CD4-positive, alpha-beta T cell (primary cell): Measurements from ENCODE around the gene LYPD6B. TPM values are rescaled to one million over a fixed set of nuclear protein-coding genes. Genes with fewer than 3 reads are reported as not detected.

Source experiments
- ATAC-seq: fragments of 200-7000 bp; cut with Tn5 transposase; one replicate; pipeline ENCODE4 v1.10.0; 2022; ENCODE audit warnings: mild to moderate bottlenecking; ENCODE audit not compliant: poor library complexity
- CTCF ChIA-PET: fragments of 350-600 bp; sonication (Branson Sonifier 250); formaldehyde crosslinking; loops from one replicate; lab custom pipeline; 2021; ENCODE audit warnings: antibody characterized with exemption, inconsistent platforms; lab: Charles Lee
- POLR2A ChIA-PET: fragments of 350-600 bp; sonication (Branson Sonifier 250); formaldehyde crosslinking; loops from one replicate; lab custom pipeline; 2021; ENCODE audit warnings: antibody characterized with exemption, inconsistent platforms; lab: Charles Lee
- DNase-seq, 14 experiments: peaks; one replicate each; pipeline ENCODE4 v3.0.0-alpha.2; 2013 to 2020; ENCODE audit warnings: mixed read lengths in 2 of 14
- H3K27ac ChIP-seq, 2 donors: one replicate each; pipeline versions ENCODE4 v1.5.1 to v1.7.0; 2013; ENCODE audit warnings: low read length in 2 of 2, low read depth in 1 of 2, mild to moderate bottlenecking in 1 of 2
- H3K27me3 ChIP-seq, 2 experiments: 1 replicate in 1 of 2; 2 replicates in 1 of 2; pipeline versions ENCODE4 v1.6.1 to v1.7.0; 2013; ENCODE audit warnings: low read length in 2 of 2, control low read depth in 1 of 2, mild to moderate bottlenecking in 1 of 2, moderate library complexity in 1 of 2; ENCODE audit not compliant: insufficient read depth in 2 of 2, control insufficient read depth in 1 of 2
- H3K36me3 ChIP-seq: one replicate; pipeline ENCODE4 v1.6.1; 2013; ENCODE audit warnings: low read length, control low read depth; ENCODE audit not compliant: insufficient read depth
- H3K4me1 ChIP-seq: one replicate; pipeline ENCODE4 v1.6.1; 2013; ENCODE audit warnings: low read length, control low read depth; ENCODE audit not compliant: insufficient read depth
- H3K4me3 ChIP-seq: one replicate; pipeline ENCODE4 v1.5.1; 2013; ENCODE audit warnings: mild to moderate bottlenecking, low read length, moderate library complexity
- H3K9me3 ChIP-seq, 2 experiments: 1 replicate in 1 of 2; 2 replicates in 1 of 2; pipeline versions ENCODE4 v1.6.1 to v1.7.0; 2013; ENCODE audit warnings: low read length in 2 of 2, mild to moderate bottlenecking in 2 of 2, control low read depth in 1 of 2, moderate library complexity in 1 of 2; ENCODE audit not compliant: control insufficient read depth in 1 of 2, insufficient read depth in 1 of 2
- H3K27ac Mint-ChIP-seq: one replicate; pipeline ENCODE4 v1.8.0; 2020; ENCODE audit warnings: mixed read lengths
- H3K27me3 Mint-ChIP-seq: one replicate; pipeline ENCODE4 v1.8.0; 2021; ENCODE audit warnings: mixed read lengths
- H3K36me3 Mint-ChIP-seq: one replicate; pipeline ENCODE4 v1.8.0; 2021; ENCODE audit warnings: low read depth, mixed read lengths
- H3K4me1 Mint-ChIP-seq: one replicate; pipeline ENCODE4 v1.8.0; 2021; ENCODE audit warnings: low read depth, mixed read lengths
- H3K4me3 Mint-ChIP-seq: one replicate; pipeline ENCODE4 v1.8.0; 2020; ENCODE audit warnings: mild to moderate bottlenecking, mixed read lengths
- H3K9me3 Mint-ChIP-seq: one replicate; pipeline ENCODE4 v1.8.0; 2020; ENCODE audit warnings: mixed read lengths
- CTCF ChIP-seq: fragments of 200-600 bp; IDR thresholded peaks from one replicate; pipeline ENCODE4 v1.8.0; 2022; ENCODE audit warnings: antibody characterized with exemption, mild to moderate bottlenecking
- intact Hi-C, 2 experiments: fragments of 100-400 bp; cut with DNase I in 1 of 2; cut with micrococcal nuclease in 1 of 2; formaldehyde crosslinking; loops; one replicate each; pipeline versions ENCODE4 v1.15.1 to v1.9.0; 2023 to 2025; cut with DNase I, micrococcal nuclease
- total RNA-seq, 174 experiments: library from RNA in 2 of 174; stranded (reverse) in 2 of 174; gene quantifications; one replicate each; pipeline ENCODE4 v1.2.3 and lab custom pipeline; 2021 to 2026

LYPD6B gene
- total RNA-seq, 2 experiments from 2014 or later: not detected

DNA sequence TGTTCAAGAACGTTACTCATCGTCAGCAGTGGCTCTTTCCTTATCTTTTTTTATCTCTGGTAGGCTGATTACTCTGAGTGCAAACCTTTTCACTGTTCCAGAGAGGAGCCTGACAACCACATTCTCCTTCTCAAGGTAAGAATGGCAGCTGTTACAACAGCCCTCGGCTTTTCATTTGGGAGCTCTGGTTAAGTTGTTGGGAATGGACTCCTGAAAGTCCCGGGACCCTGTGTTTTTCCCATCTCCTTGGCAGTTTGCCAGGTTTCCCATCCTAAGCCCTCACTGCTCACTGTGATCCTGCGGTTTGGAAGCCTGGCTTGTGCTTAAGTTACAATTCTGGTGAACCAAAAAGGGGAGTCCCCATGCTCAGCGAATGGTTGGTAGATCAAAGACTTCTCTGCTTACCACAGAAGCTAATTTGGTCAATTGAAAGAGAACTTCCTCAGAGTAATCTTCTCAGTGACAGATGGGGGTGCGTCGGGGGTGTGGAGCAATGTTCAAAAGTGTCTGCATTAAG is 122.3 kb downstream of the LYPD6B start:
- Histone ChIP-seq H3K4me3 (no peak overlapping the region), H3K36me3 (no peaks in the 10 kb centered on the region), H3K4me1 (peaks cover 4% of the 10 kb centered on the region), H3K27me3 (no peaks in the 10 kb centered on the region), H3K27ac (no peak overlapping the region), H3K9me3 (no peaks in the 10 kb centered on the region)
- Mint-ChIP-seq H3K9me3 (no peaks in the 10 kb centered on the region), H3K4me3 (no peak overlapping the region), H3K27me3 (peaks cover 25% of the 10 kb centered on the region), H3K36me3 (no peaks in the 10 kb centered on the region), H3K4me1 (peaks cover 12% of the 10 kb centered on the region), H3K27ac (no peak overlapping the region)
- ATAC-seq: peak; percentile 90
- intact Hi-C loops: no loop called here
- ChIA-PET CTCF (no interaction called here), POLR2A (no interaction called here)
- DNase-seq: peak in 6 of 14 experiments; percentile 0 to 59 (median 32)
- no peak for TF ChIP-seq CTCF

- intact Hi-C loops: no loop called here
Observed at GRCh38 chr2:149161481-149162225, 123.2 kb downstream of the LYPD6B start.

DNA sequence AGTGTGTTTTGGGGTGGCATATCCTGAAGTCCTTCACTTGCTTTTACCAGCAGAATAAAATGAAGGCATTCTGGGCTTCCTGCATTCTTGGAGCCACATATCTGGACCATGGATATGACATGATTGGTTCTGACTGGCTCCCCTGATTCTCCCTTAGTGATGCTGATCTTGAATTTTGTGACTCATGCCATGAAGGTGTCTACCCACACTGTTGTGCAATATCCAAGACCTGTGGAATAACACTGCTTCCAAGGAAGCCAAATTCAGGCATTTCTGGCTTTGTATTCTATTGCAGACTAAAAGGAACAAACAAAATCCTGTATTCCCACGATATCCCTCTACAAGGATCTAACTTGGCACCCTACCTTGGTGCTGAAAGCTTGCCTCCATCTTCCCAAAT is 125.8 kb downstream of the LYPD6B start:
- DNase-seq: no peak
- Mint-ChIP-seq H3K36me3 (no peaks in the 10 kb centered on the region), H3K4me3 (no peak overlapping the region), H3K27me3 (peaks cover 13% of the 10 kb centered on the region), H3K4me1 (peaks cover 20% of the 10 kb centered on the region), H3K9me3 (no peaks in the 10 kb centered on the region), H3K27ac (no peak overlapping the region)
- Histone ChIP-seq H3K27me3 (no peaks in the 10 kb centered on the region), H3K36me3 (no peaks in the 10 kb centered on the region), H3K4me3 (no peak overlapping the region), H3K9me3 (no peaks in the 10 kb centered on the region), H3K27ac (no peak overlapping the region), H3K4me1 (peaks cover 12% of the 10 kb centered on the region)
- no peak for TF ChIP-seq CTCF
- ChIA-PET POLR2A (interaction anchor here (0.7 kb wide), 1 partner anchor 90 kb away, joined by 3 read pairs; no protein-coding TSS in a partner anchor), CTCF (no interaction called here)
- ATAC-seq: no peak
- intact Hi-C loops: no loop called here

More at GRCh38 chr2:149161481-149162225, 123.2 kb downstream of the LYPD6B start:
- POLR2A ChIA-PET: no interaction called here
- Histone ChIP-seq H3K27ac (no peak overlapping the region), H3K4me1 (peaks cover 4% of the 10 kb centered on the region), H3K4me3 (no peak overlapping the region), H3K36me3 (no peaks in the 10 kb centered on the region), H3K9me3 (no peaks in the 10 kb centered on the region), H3K27me3 (no peaks in the 10 kb centered on the region)
- no peak overlapping the region for H3K27ac Mint-ChIP-seq
- DNase-seq (no peak), ATAC-seq (no peak)
- H3K36me3 Mint-ChIP-seq: no peaks in the 10 kb centered on the region
- no peak overlapping the region for H3K4me3 Mint-ChIP-seq
- CTCF ChIA-PET: no interaction called here
- no peak for TF ChIP-seq CTCF
- H3K27me3 Mint-ChIP-seq: peaks cover 20% of the 10 kb centered on the region
- peaks cover 12% of the 10 kb centered on the region for H3K4me1 Mint-ChIP-seq
- H3K9me3 Mint-ChIP-seq: no peaks in the 10 kb centered on the region
